IMR-90 (cell line): ENCODE data around the gene DEGS2. TPM values are rescaled to one million over a fixed set of nuclear protein-coding genes. Genes with fewer than 3 reads are reported as not detected.

Experiments
- ATAC-seq: fragments of 200-7000 bp; cut with Tn5 transposase; 2 replicates; pipeline ENCODE4 v1.9.1; 2020; ENCODE audit warnings: low read depth, mild to moderate bottlenecking, moderate library complexity
- BruUV-seq: library from RNA; stranded (reverse); fragments of 400-500 nt; replicated peaks from 2 replicates; lab custom pipeline; 2021; lab: Mats Ljungman, UMichigan
- CTCF ChIA-PET: fragments of 300-600 bp; formaldehyde crosslinking; extraction: SDS; loops from one replicate; lab custom pipeline; 2021; ENCODE audit warnings: antibody characterized with exemption; lab: Yijun Ruan, JAX
- POLR2A ChIA-PET: fragments of 300-600 bp; sonication (Branson Sonifier 250); formaldehyde crosslinking; loops from one replicate; lab custom pipeline; 2022; ENCODE audit warnings: antibody characterized with exemption; ENCODE audit not compliant: unreplicated experiment; lab: Charles Lee
- DNase-seq: peaks from one replicate; pipeline ENCODE4 v3.0.0; 2013
- H2AFZ ChIP-seq: replicated peaks from 2 replicates; pipeline ENCODE3; 2013; ENCODE audit warnings: low read length, mild to moderate bottlenecking; ENCODE audit not compliant: poor library complexity
- H2AK5ac ChIP-seq: 2 replicates; pipeline ENCODE4 v1.6.1; 2013; ENCODE audit warnings: low read depth, low read length, inconsistent platforms
- H2AK9ac ChIP-seq: replicated peaks from 2 replicates; pipeline ENCODE3; 2013; ENCODE audit warnings: mild to moderate bottlenecking, low read depth, low read length, moderate library complexity; ENCODE audit not compliant: poor library complexity
- H2BK120ac ChIP-seq: 2 replicates; pipeline ENCODE4 v1.6.1; 2013; ENCODE audit warnings: low read depth, low read length, inconsistent platforms
- H2BK15ac ChIP-seq: 3 replicates; pipeline ENCODE4 v1.6.1; 2013; ENCODE audit warnings: low read depth, low read length, inconsistent platforms
- H2BK20ac ChIP-seq: 2 replicates; pipeline ENCODE4 v1.6.1; 2013; ENCODE audit warnings: low read depth, mild to moderate bottlenecking, inconsistent platforms, low read length, moderate library complexity
- H2BK5ac ChIP-seq: 2 replicates; pipeline ENCODE4 v1.6.1; 2013; ENCODE audit warnings: mild to moderate bottlenecking, low read depth, low read length, inconsistent platforms; ENCODE audit not compliant: poor library complexity, severe bottlenecking
- H3K14ac ChIP-seq: replicated peaks from 2 replicates; pipeline ENCODE4 v1.6.1; 2013; ENCODE audit warnings: low read depth, low read length, inconsistent platforms
- H3K18ac ChIP-seq: 2 replicates; pipeline ENCODE4 v1.6.1; 2013; ENCODE audit warnings: low read depth, low read length, control low read depth
- H3K23ac ChIP-seq: 2 replicates; pipeline ENCODE4 v1.6.1; 2013; ENCODE audit warnings: low read depth, low read length, inconsistent platforms
- H3K27ac ChIP-seq: 2 replicates; pipeline ENCODE4 v1.5.1; 2013; ENCODE audit warnings: mild to moderate bottlenecking, control low read depth, low read length; ENCODE audit not compliant: insufficient read depth
- H3K27me3 ChIP-seq: 2 replicates; pipeline ENCODE4 v1.6.1; 2013; ENCODE audit warnings: low read length; ENCODE audit not compliant: control insufficient read depth, insufficient read depth
- H3K36me3 ChIP-seq: 2 replicates; pipeline ENCODE4 v1.6.1; 2013; ENCODE audit warnings: low read length, mixed read lengths; ENCODE audit not compliant: control insufficient read depth, insufficient read depth
- H3K4ac ChIP-seq: 2 replicates; pipeline ENCODE4 v1.6.1; 2013; ENCODE audit warnings: low read depth, low read length, inconsistent platforms
- H3K4me1 ChIP-seq: 2 replicates; pipeline ENCODE4 v1.6.1; 2013; ENCODE audit warnings: low read length, mixed read lengths; ENCODE audit not compliant: control insufficient read depth, insufficient read depth
- H3K4me2 ChIP-seq: 2 replicates; pipeline ENCODE4 v1.6.1; 2013; ENCODE audit warnings: low read depth, mild to moderate bottlenecking, control low read depth, low read length, moderate library complexity
- H3K4me3 ChIP-seq: 2 replicates; pipeline ENCODE4 v1.5.1; 2013; ENCODE audit warnings: low read depth, mild to moderate bottlenecking, control low read depth, low read length, moderate library complexity; ENCODE audit not compliant: insufficient read depth
- H3K56ac ChIP-seq: 2 replicates; pipeline ENCODE4 v1.6.1; 2013; ENCODE audit warnings: low read length, inconsistent platforms; ENCODE audit not compliant: insufficient read depth; ENCODE audit errors: extremely low read depth
- H3K79me1 ChIP-seq, 2 experiments: 2 replicates each; pipeline ENCODE4 v1.6.1; 2013; ENCODE audit warnings: low read length in 2 of 2, inconsistent platforms in 1 of 2, low read depth in 1 of 2
- H3K9ac ChIP-seq: 2 replicates; pipeline ENCODE4 v1.6.1; 2013; ENCODE audit warnings: low read depth, low read length, control low read depth
- H3K9me1 ChIP-seq: 2 replicates; pipeline ENCODE4 v1.6.1; 2013; ENCODE audit warnings: low read length, inconsistent platforms; ENCODE audit not compliant: insufficient read depth
- H3K9me3 ChIP-seq: 2 replicates; pipeline ENCODE4 v1.6.1; 2013; ENCODE audit warnings: low read length; ENCODE audit not compliant: control insufficient read depth, insufficient read depth
- H4K20me1 ChIP-seq: 2 replicates; pipeline ENCODE4 v1.6.1; 2013; ENCODE audit warnings: low read length, inconsistent platforms; ENCODE audit not compliant: insufficient read depth
- H4K5ac ChIP-seq: 2 replicates; pipeline ENCODE4 v1.6.1; 2013; ENCODE audit warnings: mild to moderate bottlenecking, low read depth, low read length, control low read depth
- H4K8ac ChIP-seq, 2 experiments: 2 replicates each; pipeline ENCODE4 v1.6.1; 2013; ENCODE audit warnings: low read depth in 2 of 2, low read length in 2 of 2, control low read depth in 1 of 2, inconsistent platforms in 1 of 2
- H4K91ac ChIP-seq: 2 replicates; pipeline ENCODE4 v1.6.1; 2013; ENCODE audit warnings: low read depth, low read length, inconsistent platforms; ENCODE audit not compliant: insufficient read depth
- MAZ ChIP-seq: IDR thresholded peaks from 2 replicates; pipeline ENCODE4 v1.6.1; 2012; ENCODE audit warnings: low read depth, mild to moderate bottlenecking, low read length, improper control_type of control experiment, moderate library complexity, borderline replicate concordance
- POLR2A ChIP-seq: IDR thresholded peaks from 2 replicates; pipeline ENCODE4 v1.6.1; 2012; ENCODE audit warnings: mild to moderate bottlenecking, low read depth, low read length
- RCOR1 ChIP-seq: IDR thresholded peaks from 2 replicates; pipeline ENCODE4 v1.6.1; 2012; ENCODE audit warnings: mild to moderate bottlenecking, low read length, improper control_type of control experiment; ENCODE audit not compliant: insufficient replicate concordance
- WGBS, 2 experiments: methylation state at CpG; one replicate each; pipeline versions ENCODE4 v1.1.5 to v1.1.7; 2013; ENCODE audit warnings: missing lambda C conversion rate in 2 of 2; ENCODE audit not compliant: insufficient read length in 1 of 2; ENCODE audit errors: extremely low coverage in 2 of 2; 5-methylcytosine and 5-hydroxymethylcytosine counted together
- dilution Hi-C: fragments of 300-500 bp; cut with HindIII; formaldehyde crosslinking; loops from one replicate; pipeline ENCODE4 v1.14.3; 2018; ENCODE audit warnings: low sequenced_read_pairs; ENCODE audit not compliant: unreplicated experiment
- in situ Hi-C: fragments of 300-500 bp; cut with MboI; formaldehyde crosslinking; loops from 3 replicates; pipeline ENCODE4 v1.14.3; 2019; ENCODE audit warnings: low sequenced_read_pairs, inconsistent platforms, mixed read lengths
- intact Hi-C: fragments of 100-400 bp; cut with micrococcal nuclease; formaldehyde crosslinking; loops from 2 replicates; pipeline ENCODE4 v1.10.0; 2022
- polyA plus RNA-seq, 3 experiments: library from polyadenylated mRNA; depleted of rRNA; stranded (reverse); fragments of >200 nt; gene quantifications; 2 replicates each; pipeline ENCODE4 v1.2.3, GENCODE V29; 2012; ENCODE audit warnings: low replicate concordance in 1 of 3
- total RNA-seq: library from RNA; depleted of rRNA; stranded (reverse); fragments of >200 nt; gene quantifications from 2 replicates; pipeline ENCODE4 v1.2.3, GENCODE V29; 2012
- TF ChIP-seq, protein P1 (sequence below): fragments of 150-350 bp; IDR thresholded peaks from 2 replicates; pipeline ENCODE4 v1.6.1; 2016; ENCODE audit warnings: low read depth, mild to moderate bottlenecking, low read length, moderate library complexity, borderline replicate concordance
- TF ChIP-seq, protein P2 (sequence below): fragments of 150-350 bp; IDR thresholded peaks from 2 replicates; pipeline ENCODE4 v1.6.1; 2017; ENCODE audit warnings: mild to moderate bottlenecking, antibody characterized with exemption, low read length, low read depth

The DEGS2 gene
- total and polyA plus RNA-seq, 2 of the 4 experiments (the other 2 are of a cell fraction) = not detected

DNA sequence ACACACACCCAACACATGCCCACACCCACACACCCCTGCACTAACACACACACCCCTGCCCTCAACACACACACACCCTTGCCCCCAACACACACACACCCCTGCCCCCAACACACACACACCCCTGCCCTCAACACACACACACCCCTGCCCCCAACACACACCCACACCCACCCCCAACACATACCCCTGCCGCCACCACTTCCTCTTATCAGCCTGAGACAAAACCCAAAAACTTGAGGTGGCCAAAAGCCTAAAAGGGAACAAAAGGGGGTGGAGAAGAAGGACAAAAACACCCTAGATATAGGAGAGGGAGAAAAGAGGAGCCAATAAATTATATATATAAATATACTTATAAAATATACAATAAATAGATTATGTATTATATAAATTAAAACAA, 9.1 kb upstream of the DEGS2 start:
- no peak for TF ChIP-seq RCOR1
- TF ChIP-seq, protein P1, sequence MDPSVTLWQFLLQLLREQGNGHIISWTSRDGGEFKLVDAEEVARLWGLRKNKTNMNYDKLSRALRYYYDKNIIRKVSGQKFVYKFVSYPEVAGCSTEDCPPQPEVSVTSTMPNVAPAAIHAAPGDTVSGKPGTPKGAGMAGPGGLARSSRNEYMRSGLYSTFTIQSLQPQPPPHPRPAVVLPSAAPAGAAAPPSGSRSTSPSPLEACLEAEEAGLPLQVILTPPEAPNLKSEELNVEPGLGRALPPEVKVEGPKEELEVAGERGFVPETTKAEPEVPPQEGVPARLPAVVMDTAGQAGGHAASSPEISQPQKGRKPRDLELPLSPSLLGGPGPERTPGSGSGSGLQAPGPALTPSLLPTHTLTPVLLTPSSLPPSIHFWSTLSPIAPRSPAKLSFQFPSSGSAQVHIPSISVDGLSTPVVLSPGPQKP = no peak
- TF ChIP-seq MAZ = no peak
- TF ChIP-seq, protein P2, sequence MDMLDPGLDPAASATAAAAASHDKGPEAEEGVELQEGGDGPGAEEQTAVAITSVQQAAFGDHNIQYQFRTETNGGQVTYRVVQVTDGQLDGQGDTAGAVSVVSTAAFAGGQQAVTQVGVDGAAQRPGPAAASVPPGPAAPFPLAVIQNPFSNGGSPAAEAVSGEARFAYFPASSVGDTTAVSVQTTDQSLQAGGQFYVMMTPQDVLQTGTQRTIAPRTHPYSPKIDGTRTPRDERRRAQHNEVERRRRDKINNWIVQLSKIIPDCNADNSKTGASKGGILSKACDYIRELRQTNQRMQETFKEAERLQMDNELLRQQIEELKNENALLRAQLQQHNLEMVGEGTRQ = no peak
- no peak for TF ChIP-seq POLR2A
- Histone ChIP-seq H3K9me3 (no peaks in the 10 kb centered on the region; the same call in 1 of the 2 replicates), H3K27me3 (peaks cover 29% of the 10 kb centered on the region), H3K4ac (no peak overlapping the region), H3K4me2 (no peak overlapping the region), H3K4me3 (no peak overlapping the region), H3K4me1 (no peaks in the 10 kb centered on the region), H2AK5ac (no peak overlapping the region), H2BK120ac (no peak overlapping the region), H3K56ac (no peak overlapping the region), H4K91ac (no peak overlapping the region), H4K8ac (no peak overlapping the region), H3K9me1 (no peaks in the 10 kb centered on the region), H3K14ac (no peak overlapping the region), H3K27ac (no peak overlapping the region), H2BK20ac (no peak overlapping the region), H2BK5ac (peak overlapping the region; percentile 58), H2AK9ac (no peak overlapping the region), H2BK15ac (no peak overlapping the region), H3K36me3 (no peaks in the 10 kb centered on the region), H3K18ac (no peak overlapping the region), H4K5ac (no peak overlapping the region), H3K23ac (no peak overlapping the region), H4K20me1 (no peaks in the 10 kb centered on the region), H2AFZ (no peak overlapping the region), H3K79me1 (no peaks in the 10 kb centered on the region), H3K9ac (no peak overlapping the region)
- no TSS peak for BruUV-seq
- intact Hi-C loops (no loop called here), in situ Hi-C loops (no loop called here), dilution Hi-C loops (no loop called here)
- no CpG with 5 or more reads among the region's 1 CpG for WGBS, 2 experiments
- DNase-seq = no peak
- ChIA-PET POLR2A (no interaction called here), CTCF (no interaction called here)
- ATAC-seq = no peak
